COLO829 (cell line): ENCODE measurements around the gene FAM124A.
"Not testable (repeated sequence)": the region's sequence is repeated elsewhere in the genome, so short reads cannot be mapped to it uniquely, and the experiment has no call there.

Experiments used
- DNase-seq: peaks from one replicate; pipeline ENCODE4 v3.0.0; 2012; ENCODE audit warnings: low spot score

FAM124A gene

DNA sequence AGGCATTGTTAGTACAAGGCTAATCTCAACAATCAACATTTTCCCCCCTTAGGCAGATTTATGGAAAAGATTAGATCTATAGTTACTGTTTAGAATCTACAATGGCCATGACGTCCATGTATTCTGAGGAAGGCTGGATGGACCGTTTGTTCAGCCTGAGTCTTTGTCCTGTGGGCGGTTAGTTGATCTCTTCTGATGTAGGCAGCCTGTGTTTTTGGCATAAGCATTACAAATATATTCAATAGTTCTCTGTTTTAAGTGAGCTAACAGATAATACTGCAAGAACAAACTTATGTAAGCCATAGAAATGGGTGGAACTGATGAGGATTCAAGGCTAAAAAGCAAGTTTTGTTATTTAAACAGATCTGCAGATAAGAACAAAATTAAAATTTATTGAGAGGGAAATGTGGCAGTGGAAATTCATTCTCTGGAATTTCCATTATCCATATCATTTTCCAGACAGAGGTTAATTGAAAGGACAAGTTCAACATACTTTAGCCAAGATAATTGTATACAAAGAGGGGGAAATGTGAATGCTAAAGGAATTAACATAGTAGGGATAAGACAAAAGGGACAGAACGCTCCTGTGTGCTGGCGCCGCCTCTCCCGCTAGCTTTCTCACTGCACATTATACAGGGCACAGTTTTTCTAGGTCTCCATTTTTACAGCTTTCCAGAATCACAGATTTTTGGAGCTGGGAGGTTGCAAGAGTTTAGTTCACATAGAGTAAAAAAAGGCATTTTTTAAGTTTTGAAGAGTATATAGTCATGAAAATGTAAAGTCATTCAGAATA, 48.6 kb downstream of the FAM124A start:
- DNase-seq, result peak; percentile 29

DNA sequence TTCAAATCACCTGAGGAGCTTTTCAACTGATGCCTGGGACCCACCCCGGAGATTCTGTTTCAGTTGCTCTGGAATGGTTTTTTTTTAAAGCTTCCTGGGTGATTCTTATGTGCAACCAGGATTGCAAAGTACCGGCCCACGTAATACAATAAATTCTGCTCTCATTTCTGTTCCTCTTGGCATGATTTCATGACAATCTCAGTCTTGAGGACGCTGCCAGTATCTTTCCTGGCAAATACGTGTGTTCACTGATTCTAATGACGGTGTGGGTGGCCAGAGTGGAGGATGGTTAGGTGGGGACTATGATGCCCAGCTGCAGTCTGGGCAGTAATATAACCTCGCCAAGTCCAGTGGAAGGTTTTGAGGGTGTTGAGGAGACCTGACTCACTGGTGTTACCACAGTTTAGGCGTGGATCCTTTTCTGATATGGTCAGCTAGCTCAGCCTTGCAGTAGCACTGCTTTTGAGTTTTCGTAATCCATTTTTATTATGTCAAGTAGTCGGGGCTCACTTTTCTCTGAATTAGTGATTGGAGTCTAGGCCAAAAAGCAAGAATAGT, 49.4 kb downstream of the FAM124A start:
- DNase-seq, result no peak

DNA sequence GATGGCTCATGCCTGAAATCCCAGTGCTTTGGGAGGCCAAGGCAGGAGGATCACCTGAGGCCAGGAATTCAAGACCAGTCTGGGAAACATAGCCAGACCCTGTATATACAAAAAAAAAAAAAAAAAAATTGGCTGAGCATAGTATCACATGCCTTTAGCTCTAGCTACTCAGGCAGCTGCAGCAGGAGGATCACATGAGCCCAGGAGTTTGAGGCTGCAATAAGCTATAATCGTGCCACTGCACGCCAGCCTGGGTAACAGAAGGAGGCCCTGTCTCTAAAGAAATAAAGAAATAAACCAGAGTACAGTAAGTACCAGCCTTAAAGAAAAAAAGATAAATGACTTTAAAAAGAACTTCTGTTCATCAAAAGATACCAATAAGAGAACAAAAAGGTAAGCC, 52.9 kb downstream of the FAM124A start:
- DNase-seq, result no peak

DNA sequence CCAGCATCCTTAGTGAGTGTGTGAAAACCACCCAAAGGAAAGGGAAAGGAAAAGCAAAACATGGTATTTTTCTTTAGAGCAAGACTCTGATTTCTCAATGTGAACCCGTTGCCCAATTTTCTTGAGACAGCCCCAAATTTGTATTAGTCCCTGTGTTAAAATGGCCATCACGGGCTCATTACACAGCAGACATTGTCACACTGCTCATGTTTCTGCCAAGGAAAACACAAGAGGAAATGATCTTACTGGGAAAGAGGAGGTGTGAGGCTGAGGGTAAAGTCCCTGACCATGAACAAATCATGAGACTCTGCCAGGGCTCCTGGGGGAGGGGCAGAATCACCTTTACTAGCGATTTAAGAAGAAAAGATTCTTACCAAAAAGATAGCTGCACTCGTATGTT, 54.4 kb downstream of the FAM124A start:
- no peak for DNase-seq

DNA sequence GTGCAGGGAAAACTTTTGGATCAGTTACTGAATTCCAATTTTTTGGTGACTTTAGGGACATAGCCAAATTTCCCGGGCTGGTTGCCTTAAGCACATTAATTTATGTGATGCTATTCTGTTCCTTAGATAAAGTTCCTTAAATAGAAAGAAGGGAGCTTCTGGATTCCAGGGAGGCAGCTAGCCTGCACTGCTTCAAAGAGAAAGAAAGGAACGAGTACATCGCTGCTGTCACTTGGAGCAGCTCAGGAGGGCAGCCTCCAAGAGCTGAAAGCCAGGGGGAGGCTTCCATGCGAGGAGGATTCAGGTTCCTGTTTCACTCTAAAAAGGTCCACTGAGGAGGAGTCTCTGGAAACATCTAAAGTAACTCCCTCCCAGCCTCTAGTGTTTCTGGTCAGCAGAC, 55.7 kb downstream of the FAM124A start:
- DNase-seq, result no peak

DNA sequence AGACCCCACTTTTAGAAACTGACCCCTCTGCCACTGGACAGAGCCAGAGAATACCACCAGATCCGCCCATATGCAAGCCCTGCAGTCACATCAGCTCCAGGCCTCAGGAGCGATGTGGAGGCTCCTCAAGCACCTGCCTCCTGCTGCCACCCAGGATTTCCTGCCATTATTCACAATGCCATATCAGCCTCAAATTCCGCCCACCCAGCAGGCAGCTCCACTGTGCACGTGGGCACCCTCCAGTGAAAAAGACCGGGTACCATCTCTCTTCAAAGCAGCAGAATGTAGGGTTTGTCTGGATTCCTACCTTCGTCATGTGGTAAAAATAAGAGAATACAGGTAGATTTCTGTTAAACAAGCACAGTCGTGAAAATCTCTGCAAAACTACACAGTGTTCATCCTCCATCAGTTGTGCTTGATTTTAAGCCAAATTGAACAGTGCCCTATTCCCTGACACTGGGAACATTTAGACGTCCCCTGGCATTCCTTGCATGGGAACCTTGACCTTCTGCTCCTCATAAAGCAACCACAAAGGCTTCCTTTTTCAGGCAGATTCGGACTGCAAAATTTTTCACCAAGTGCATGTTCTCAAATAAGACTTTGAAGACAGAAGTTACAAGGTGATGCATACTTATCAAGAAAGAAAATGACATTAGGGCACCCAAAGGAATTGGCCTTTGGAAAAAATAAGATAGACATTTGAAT, 56.4 kb downstream of the FAM124A start:
- DNase-seq, result no peak

DNA sequence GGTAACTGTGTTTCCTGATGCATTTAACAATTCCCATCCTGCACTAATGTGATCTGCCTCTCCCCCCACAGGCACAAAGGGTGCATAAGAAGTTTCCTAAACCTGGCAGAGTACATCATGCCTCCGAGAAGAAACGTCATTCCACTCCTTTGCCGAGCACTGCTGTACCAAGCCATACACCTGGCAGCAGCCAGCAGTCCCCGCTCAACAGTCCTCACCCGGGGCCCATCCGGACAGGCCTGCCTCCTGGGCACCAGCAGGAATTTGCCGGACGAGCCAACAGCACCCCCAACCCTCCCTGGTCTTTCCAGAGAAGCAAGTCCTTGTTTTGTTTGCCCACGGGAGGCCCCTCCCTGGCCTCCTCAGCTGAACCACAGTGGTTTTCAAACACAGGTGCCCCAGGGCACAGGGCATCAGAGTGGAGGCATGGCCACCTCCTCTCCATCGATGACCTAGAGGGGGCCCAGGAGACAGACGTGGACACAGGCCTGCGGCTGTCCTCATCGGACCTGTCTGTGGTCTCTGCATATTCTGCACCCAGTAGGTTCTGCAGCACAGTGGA, 58.3 kb downstream of the FAM124A start:
- no peak for DNase-seq

DNA sequence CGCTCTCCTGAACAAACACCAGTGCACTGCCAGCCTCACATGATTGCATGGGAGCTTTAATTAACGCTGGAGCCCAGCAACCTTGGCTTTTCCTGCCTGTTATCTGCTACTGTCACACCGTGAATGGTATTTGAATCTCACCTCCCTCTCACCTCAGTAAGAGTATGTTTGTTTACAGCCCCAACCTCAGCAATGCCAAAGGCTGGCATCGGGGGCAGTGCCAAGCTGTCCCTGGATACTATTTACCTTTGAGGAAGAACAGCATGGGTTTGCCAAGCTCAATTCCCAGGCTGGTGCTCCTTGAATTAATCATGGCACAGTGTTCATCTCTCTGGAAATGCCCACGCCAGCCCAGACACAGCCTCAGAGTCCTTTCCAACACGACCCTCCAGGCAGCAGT, 60.1 kb downstream of the FAM124A start:
- DNase-seq, result no peak

DNA sequence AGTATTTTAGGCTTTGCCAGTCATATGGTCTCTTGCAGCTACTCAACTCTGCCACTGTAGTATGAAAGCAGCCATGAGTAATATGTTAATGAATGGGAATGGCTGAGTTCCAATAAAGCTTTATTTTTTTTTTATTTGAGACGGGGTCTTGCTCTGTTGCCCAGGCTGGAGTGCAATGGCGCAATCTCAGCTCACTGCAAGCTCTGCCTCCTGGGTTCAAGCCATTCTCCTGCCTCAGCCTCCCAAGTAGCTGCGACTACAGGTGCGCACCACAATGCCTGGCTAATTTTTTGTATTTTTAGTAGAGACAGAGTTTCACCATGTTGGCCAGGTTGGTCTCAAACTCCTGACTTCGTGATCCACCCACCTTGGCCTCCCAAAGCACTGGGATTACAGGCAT, 60.7 kb downstream of the FAM124A start:
- DNase-seq, result not testable (repeated sequence)

DNA sequence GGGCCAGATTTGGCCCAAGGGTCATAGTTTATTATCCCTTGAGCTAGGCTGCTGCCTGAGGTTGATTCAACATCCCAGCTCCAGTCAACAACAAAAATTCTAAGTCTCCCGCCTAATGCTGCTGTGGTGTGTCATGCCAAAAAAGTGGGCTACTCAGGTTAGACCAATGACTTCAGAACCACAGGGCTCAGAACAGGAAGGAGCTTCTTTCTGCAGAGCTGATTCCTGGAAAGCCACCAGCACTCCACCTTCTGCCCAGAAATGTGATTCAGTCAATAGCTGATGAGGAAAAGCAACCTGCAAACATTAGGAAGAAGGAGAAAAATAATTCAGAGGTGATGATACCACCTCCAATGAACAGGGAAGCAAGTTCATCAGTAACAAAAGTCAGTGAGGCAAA, 61.2 kb downstream of the FAM124A start:
- no peak for DNase-seq

DNA sequence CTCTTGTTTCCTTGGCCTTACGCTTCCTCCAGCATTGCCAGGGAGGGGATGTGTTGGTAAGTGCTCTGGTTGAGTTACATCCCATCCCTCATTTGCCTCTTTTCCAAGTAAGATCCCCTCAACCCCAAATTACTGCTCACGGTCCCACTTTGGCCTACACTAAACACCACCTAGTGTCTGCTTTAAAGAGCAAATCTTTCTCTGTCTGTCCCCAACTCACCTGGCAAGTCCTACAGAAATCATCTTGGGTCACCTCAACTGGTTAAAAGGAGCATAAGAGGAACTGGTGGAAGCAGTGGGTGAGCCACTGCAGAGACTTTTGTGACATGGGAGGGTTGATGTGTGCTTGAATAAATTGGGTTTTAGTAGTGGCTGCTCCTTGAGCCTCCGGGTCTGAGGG, 62.1 kb downstream of the FAM124A start:
- no peak for DNase-seq

DNA sequence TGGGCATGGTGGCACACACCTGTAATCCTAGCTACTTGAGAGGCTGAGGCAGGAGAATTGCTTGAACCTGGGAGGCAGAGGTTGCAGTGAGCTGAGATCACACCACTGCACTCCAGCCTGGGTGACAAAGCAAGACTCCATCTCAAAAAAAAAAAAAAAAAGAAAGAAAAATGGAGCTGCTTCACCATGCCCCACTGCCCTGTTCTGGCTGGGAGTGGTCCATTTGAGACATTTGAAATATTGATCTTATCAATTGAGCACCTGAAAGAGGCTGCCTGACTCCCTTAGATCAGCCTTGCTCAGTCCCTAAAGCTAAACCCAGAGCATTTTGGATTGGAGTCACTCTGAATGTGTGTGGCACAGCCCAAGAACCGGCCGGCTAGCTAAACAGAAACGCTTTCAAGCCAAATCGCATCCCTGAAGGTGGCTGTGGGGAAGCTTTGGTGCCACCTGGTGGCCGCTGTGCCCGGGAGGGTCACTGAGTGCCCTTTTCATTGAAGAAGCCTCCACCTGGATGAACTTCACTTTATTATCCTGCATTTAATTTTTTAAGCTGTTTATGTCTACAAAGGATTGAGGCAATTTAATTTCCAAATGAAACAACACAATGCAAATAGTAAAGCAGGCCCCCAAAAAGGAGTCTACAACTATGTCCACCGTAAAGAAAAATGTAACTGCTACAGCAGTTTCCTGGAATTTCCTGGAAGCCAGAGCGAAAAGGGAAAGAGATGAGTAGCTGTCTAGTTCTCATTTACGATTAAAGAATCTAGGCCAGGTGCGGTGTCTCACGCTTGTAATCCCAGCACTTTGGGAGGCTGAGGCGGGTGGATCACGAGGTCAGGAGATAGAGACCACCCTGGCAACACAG, 64.2 kb downstream of the FAM124A start:
- peak; percentile 46 for DNase-seq

DNA sequence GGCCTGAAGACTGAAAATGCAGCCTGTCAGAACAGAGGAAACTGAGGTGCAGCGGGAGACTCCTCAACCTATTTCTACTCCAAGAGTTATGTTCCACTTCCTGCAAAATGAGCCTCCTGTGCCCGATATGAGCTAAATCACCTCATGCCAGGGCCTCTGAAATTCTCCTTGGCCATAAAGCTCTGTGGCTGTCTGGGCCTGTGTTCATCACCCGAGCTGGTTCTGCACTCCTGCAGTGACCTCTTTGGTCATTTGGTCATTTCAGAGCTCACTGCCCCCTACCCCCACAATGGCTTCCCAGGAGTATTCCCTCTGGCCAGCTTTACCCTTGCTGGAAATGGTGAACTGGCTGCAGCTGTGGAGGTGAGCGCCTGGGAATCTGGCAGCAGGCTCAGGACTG, 65.6 kb downstream of the FAM124A start:
- DNase-seq, result no peak

DNA sequence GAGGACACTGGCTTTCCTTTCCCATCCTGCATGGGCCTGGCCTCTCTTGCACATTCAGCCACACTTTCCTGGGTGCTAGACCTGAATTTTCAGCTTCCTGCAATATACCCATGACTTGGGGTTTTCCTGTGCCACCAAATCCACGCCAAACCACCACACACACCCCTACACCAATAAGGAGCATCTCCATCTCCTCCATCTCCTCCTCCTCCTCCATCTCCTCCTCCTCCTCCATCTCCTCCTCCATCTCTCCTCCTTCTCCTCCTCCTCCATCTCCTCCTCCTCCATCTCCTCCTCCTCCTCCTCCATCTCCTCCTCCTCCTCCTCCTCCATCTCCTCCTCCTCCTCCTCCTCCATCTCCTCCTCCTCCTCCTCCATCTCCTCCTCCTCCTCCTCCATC, 66.1 kb downstream of the FAM124A start:
- DNase-seq, result not testable (repeated sequence)

DNA sequence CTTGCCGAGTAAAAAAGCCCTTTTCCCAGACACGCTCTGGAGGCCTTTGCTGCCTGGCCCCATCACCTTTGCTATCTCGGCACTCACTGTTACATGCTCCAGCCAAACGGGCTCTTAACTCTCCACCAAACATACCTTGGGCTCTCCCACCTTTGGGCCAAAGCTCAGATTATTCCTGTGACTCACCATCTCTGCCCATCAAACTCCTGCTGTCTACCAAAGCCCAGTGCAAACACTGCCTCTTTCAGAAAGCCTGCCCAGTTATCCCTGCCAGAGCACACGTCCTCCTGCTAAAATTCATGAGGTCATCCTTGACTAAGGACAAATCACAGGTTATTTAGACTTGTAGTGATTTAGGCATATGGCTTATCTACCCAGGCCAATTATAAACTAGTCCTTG, 69.1 kb downstream of the FAM124A start:
- DNase-seq, result no peak

DNA sequence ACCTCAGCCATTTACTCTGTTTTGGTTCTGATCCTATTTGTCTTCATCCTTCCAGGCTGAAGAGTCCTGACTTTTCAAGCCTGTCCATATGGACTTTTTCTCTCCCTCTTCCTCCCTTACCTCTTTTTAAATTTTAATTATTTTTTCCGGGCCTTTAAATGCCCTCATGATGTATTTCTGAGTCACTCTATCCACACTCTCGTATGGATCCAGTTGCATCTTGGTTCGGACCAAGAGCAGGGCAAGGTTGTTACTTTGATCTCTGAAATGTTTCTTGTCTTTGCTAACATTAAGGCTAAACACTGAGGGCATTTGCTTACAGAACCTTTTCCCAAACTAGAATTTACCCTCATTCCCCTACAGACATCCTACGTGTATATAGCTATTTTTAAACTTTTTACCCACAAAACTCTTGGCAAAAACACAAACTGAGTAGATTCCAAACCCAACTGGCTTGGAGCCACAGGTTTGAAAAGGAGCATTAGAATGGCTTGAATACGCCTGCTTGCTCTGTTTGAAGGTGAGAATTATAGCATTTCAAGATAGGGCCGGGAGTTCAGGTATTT, 69.9 kb downstream of the FAM124A start:
- DNase-seq, result no peak

DNA sequence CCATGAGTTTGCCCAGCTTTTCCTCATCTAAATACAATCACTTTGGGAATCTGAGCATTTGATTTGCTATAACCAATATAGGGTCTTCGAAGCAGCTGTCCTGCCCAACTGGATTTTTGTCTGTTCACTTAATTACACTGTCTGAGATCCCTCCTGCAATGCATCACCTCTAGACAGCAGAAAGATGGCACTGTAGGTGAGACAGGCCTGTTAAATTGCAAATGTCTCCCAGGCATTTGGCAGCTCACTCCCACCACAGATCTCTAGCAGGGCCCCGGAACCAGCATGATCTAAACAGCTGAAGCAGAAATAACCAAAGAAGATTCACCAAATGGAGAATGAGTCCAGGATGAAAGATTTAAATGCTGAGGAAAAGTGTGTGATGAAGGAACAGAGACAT, 75.4 kb downstream of the FAM124A start:
- DNase-seq, result no peak

DNA sequence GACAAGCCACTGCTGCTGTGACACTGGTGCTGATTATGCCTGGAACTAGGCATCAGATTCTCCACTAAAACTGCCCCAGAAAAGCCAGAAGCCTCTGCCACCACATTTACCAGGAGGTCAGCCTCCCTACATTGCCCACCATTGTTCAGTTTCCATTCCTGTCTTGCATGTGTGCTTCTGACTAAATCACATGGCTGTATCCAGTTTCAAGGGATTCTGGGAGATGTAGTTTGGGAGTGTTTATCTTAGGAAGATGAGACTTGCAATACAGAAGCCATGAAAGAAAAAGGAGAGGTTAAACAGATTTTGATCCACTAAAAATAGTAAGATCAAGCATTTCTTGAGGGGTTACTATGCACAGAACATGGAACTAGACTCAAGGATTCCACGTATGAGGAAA, 76.6 kb downstream of the FAM124A start:
- no peak for DNase-seq

DNA sequence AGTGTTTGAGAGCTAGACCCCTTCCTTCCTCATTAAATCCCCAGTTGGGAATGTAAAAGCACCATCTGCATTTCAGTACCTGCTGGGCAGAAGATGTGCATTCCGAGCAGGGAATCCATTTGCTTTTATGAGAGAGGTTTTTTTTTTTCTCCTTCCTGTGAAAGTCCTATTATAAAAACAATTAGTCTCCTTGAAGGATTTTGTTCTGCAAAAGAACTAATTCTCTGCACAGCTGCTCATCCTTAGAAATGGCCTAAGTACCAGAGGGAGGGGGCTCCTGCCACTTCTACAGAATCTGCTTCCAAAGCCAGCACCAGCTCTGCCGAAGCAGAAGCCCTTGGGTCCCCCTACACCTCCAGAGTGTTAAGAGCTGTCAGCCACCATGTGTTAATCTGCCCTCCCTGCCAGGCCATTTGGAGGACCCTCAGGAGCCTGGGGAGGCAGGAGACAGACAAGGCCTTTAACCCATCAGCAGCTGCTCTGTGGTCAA, 80.9 kb downstream of the FAM124A start:
- no peak for DNase-seq

DNA sequence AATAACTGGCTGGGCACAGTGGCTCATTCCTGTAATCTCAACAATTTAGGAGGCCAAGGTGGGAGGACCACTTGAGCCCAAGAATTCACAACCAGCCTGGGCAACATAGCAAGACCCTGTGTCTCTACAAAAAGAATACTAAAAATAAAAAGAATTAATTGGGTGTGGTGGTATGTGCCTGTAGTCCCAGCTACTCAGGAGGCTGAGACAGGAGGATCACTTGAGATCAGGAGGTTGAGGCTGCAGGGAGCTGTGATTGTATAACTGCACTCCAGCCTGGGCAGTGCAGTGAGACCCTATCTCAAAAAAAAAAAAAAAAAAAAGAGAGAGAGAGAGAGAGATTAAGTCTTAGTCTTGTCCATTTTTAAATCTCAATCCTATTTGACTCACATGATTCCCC, 81.7 kb downstream of the FAM124A start:
- DNase-seq, result no peak

DNA sequence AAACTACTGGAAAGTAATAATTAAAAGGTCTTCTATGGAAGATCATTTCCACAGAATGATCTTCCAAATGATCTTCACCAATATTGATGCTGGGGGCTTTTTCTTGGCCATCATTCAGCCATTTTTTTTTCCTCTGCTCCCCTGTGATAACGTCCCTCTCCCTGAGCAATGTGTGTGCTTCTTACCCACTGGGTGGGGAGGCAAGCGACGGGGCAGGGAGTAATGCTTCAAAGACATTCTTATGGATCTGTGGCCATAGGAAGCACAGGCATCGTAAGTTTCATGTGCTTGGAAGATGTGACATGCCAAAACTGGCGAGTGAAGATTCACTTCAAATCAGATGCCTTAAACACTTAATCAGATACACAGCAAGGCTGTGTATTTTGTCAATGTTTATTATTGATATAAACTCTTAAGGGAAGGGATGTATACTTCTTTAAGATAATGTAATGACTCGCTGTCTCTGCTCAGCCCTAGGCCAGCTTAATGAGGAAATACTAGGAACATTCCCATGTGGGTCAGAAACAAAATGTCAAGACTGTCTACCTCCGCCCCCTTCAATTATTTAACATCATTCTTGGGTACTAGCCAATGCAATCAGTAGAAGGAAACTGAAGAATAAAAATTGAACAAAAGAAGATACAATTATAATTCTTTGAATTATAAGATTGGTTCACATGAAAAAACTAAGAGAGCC, 83.2 kb downstream of the FAM124A start:
- DNase-seq, result no peak
